ENCODE measurements around the gene EPOP. TPM values are rescaled to one million over a fixed set of nuclear protein-coding genes. Genes with fewer than 3 reads are reported as not detected.

The EPOP gene
- total RNA-seq, 4 donors from 2014 or later, result 0.29 to 1.2 (median 0.75) TPM; not detected in 1

DNA sequence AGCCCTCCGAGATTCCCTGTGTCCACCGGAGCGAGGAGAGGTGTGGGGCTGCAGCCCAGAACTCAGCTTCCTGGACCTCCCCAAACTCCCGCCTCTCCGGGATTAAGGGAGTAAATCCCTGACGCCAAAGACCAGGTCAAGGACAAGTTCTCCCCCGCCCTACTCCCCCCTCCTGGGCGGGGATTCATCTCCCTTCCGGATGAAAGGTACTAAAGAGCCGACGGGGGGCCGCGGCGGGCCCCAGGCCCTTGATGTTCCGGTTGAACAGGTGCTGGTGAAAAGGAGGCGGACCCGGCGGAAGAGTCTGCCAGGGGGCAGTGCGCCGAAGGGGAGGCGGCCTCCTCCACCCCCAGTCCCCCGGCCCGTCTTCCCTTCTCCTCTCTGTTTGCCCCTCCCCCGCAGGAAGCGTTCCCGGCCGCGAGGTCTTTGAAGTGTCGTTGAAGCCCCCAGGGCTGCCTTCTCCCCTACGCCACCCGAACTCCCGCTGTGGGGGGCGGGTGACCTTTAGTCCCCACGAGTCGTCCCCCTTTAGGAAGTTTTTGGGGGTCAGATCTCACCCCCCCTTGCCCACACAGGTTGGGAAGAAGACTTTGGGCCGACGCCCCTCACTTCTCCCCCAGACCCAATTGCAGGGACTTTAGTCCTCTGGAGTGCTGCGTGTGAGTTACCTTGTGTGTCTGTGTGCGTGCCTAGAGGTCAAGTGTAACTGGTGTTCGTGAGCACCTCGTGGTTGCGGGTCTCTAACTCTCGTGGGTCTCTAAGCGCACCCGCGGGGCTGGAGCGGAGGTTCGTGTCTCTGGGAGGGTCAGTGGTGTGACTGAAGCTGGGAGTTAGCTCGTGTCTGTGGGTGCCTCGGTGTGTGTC is 29.2 kb upstream of the EPOP start:
- Histone ChIP-seq H3K4me3 (peak overlapping the region; percentile 71 to 93 (median 78)), H3K9me3 (no peaks in the 10 kb centered on the region), H3K27ac (peak overlapping the region; percentile 96 to 100 (median 98)), H3K27me3 (no peaks in the 10 kb centered on the region), H3K4me1 (peaks cover 28 to 29% of the 10 kb centered on the region in 2 donors), H3K36me3 (peaks cover 0 to 7% of the 10 kb centered on the region in 2 donors)
- DNase-seq (peak; percentile 73 to 91), ATAC-seq (peak; percentile 25 to 43)
- TF ChIP-seq POLR2A (IDR thresholded peaks at IDR 0.05), result peak; percentile 66 to 72
- TF ChIP-seq, protein P1, sequence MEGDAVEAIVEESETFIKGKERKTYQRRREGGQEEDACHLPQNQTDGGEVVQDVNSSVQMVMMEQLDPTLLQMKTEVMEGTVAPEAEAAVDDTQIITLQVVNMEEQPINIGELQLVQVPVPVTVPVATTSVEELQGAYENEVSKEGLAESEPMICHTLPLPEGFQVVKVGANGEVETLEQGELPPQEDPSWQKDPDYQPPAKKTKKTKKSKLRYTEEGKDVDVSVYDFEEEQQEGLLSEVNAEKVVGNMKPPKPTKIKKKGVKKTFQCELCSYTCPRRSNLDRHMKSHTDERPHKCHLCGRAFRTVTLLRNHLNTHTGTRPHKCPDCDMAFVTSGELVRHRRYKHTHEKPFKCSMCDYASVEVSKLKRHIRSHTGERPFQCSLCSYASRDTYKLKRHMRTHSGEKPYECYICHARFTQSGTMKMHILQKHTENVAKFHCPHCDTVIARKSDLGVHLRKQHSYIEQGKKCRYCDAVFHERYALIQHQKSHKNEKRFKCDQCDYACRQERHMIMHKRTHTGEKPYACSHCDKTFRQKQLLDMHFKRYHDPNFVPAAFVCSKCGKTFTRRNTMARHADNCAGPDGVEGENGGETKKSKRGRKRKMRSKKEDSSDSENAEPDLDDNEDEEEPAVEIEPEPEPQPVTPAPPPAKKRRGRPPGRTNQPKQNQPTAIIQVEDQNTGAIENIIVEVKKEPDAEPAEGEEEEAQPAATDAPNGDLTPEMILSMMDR (IDR thresholded peaks at IDR 0.05 in 4 of 5, conservative IDR thresholded peaks at IDR 0.05 in 1 of 5), result no peak
- intact Hi-C loops (cut with DNase I; ENCODE audit: low total_unique reads) (loop anchor here (1.0 to 5.0 kb wide), 3 partner anchors 27 to 163 kb away; partner anchors contain the start of gene PSMB3), in situ Hi-C loops (cut with MboI; ENCODE audit: low sequenced_read_pairs in 4 of 4) (no loop called here)

- ATAC-seq (no peak), DNase-seq (no peak)
- Histone ChIP-seq H3K9me3 (no peaks in the 10 kb centered on the region), H3K36me3 (peaks cover 0 to 7% of the 10 kb centered on the region in 2 donors), H3K4me3 (peak overlapping the region; percentile 71 to 93 (median 78)), H3K27me3 (no peaks in the 10 kb centered on the region), H3K4me1 (peaks cover 24 to 25% of the 10 kb centered on the region in 2 donors), H3K27ac (peak overlapping the region; percentile 96 to 100 (median 98))
- intact Hi-C loops (cut with DNase I; ENCODE audit: low total_unique reads) (loop anchor here (1.0 to 5.0 kb wide), 2 partner anchors 27 to 164 kb away; partner anchors contain the start of gene CISD3), in situ Hi-C loops (cut with MboI; ENCODE audit: low sequenced_read_pairs in 4 of 4) (no loop called here)
- no peak for TF ChIP-seq POLR2A (IDR thresholded peaks at IDR 0.05)
- TF ChIP-seq, protein P1 (IDR thresholded peaks at IDR 0.05 in 4 of 5, conservative IDR thresholded peaks at IDR 0.05 in 1 of 5), result no peak
Measured at GRCh38 chr17:38702916-38703741, 28.4 kb upstream of the EPOP start.

DNA sequence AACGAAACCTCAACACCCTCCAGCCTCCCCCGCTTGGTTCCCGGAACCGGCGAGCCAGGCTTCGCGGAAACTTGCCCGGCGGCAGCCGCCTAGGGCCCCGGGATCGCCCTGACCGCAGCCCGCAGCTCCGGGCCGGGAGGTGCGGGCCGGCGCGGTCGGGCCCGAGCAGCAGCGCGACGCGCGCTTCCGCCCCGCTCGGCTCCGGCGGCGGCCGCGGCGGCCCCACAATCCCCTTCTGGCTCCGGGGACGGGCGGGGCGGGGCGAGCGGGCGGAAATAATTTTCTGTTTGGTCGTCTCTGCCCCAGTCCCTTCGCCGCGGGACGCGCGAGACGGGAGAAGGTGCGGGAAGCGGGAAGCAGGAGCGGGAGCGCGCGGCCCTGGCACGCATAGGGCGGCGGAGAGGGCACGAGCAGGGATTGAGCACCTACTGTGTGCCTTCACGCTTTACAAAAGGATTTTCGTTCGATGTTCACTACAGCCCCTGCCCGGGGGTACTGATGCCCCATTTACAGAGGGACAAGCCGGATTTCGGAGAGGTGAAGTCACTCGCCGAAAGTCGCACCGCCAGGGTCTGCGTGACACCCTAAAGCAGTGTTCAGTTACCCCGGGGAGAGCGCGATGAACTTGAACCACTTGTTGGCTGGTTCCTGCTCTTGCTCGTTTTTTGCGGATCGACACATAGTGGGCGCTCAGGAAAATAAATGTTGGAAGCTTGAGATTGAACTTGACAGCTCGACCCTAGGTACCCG is 27.6 kb upstream of the EPOP start:
- in situ Hi-C loops (cut with MboI; ENCODE audit: low sequenced_read_pairs in 4 of 4), result no loop called here
- no peaks in the 10 kb centered on the region for H3K36me3 ChIP-seq
- peak; percentile 96 to 97 for TF ChIP-seq POLR2A (IDR thresholded peaks at IDR 0.05)
- TF ChIP-seq, protein P1 (IDR thresholded peaks at IDR 0.05 in 4 of 5, conservative IDR thresholded peaks at IDR 0.05 in 1 of 5), result no peak
- peak; percentile 82 to 88 for DNase-seq
- H3K4me1 ChIP-seq, result peaks cover 20 to 25% of the 10 kb centered on the region in 2 donors
- no peaks in the 10 kb centered on the region for H3K27me3 ChIP-seq
- peak; percentile 47 to 50 for ATAC-seq
- peak overlapping the region; percentile 71 to 93 (median 78) for H3K4me3 ChIP-seq
- intact Hi-C loops (cut with DNase I; ENCODE audit: low total_unique reads), result loop anchor here (1.0 to 5.0 kb wide), 2 partner anchors 28 to 165 kb away; partner anchors contain the start of gene CISD3
- H3K27ac ChIP-seq, result peak overlapping the region; percentile 96 to 100 (median 98)
- H3K9me3 ChIP-seq, result no peaks in the 10 kb centered on the region

All from gastrocnemius medialis (tissue), 4 donors.